SK-N-SH treated with all-trans-retinoic acid at 6 μM for 48 hours (cell line): Measurements from ENCODE around the gene ERCC8.

Source experiments
- ARNTL ChIP-seq: fragments of 450-650 bp; formaldehyde crosslinking; IDR thresholded peaks from 2 replicates; pipeline ENCODE4 v1.5.0; 2020; ENCODE audit warnings: low read depth, mild to moderate bottlenecking, moderate library complexity, borderline replicate concordance
- BACH2 ChIP-seq: fragments of 250-450 bp; sonication (Bioruptor Pico); IDR thresholded peaks from 2 replicates; pipeline ENCODE4 v1.9.0; 2021; ENCODE audit warnings: mild to moderate bottlenecking, borderline replicate concordance
- ISL1 ChIP-seq: fragments of 250-450 bp; sonication (Bioruptor Pico); IDR thresholded peaks from 2 replicates; pipeline ENCODE4 v2.1.2; 2022; ENCODE audit warnings: mild to moderate bottlenecking, moderate library complexity
- TCF4 ChIP-seq: fragments of 250-450 bp; sonication (Bioruptor Pico); IDR thresholded peaks from 2 replicates; pipeline ENCODE4 v1.8.0; 2021; ENCODE audit warnings: mild to moderate bottlenecking, moderate library complexity, borderline replicate concordance
- ZNF8 ChIP-seq: fragments of 450-650 bp; formaldehyde crosslinking; IDR thresholded peaks from 2 replicates; pipeline ENCODE4 v1.5.0; 2020; ENCODE audit warnings: mild to moderate bottlenecking, moderate library complexity
- TF ChIP-seq, protein P1 (sequence below): fragments of 250-450 bp; sonication (Bioruptor Pico); IDR thresholded peaks from 2 replicates; pipeline ENCODE4 v1.8.0; 2021; ENCODE audit warnings: low read depth, mild to moderate bottlenecking, moderate library complexity, borderline replicate concordance

DNA sequence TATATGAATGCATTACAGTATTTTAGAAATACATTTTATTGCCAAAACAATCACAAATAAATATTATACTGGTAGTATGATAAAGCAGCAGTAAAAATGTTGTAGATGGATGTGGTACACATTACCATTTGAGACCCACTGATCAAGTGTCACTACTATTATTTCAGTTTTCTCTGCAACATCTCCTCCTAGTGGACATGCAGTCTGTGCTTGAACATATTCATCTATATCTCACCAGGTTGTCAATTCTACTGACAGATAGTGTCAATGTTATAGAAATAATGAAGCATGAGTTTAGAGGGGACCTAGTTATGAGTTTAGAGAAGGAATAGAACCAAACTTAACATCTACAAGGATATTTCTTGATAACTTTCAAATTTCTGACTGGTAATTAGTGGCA, 61.6 kb downstream of the ERCC8 start:
- no peak for TF ChIP-seq TCF4 (CRISPR knock-in tag)
- no peak for TF ChIP-seq ISL1
- no peak for TF ChIP-seq ZNF8 (CRISPR knock-in tag)
- TF ChIP-seq ARNTL, result no peak
- no peak for TF ChIP-seq BACH2 (CRISPR knock-in tag)
- TF ChIP-seq, protein P1, sequence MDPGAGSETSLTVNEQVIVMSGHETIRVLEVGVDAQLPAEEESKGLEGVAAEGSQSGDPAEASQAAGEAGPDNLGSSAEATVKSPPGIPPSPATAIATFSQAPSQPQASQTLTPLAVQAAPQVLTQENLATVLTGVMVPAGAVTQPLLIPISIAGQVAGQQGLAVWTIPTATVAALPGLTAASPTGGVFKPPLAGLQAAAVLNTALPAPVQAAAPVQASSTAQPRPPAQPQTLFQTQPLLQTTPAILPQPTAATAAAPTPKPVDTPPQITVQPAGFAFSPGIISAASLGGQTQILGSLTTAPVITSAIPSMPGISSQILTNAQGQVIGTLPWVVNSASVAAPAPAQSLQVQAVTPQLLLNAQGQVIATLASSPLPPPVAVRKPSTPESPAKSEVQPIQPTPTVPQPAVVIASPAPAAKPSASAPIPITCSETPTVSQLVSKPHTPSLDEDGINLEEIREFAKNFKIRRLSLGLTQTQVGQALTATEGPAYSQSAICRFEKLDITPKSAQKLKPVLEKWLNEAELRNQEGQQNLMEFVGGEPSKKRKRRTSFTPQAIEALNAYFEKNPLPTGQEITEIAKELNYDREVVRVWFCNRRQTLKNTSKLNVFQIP, result no peak
